ENCODE data around the gene GDF3. TPM values are rescaled to one million over a fixed set of nuclear protein-coding genes. Genes with fewer than 3 reads are reported as not detected.

Gene GDF3
- total RNA-seq, 1 experiment from 2014 or later: not detected

- H3K4me3 ChIP-seq: no peak overlapping the region
- H3F3A ChIP-seq (ENCODE audit: insufficient read depth, low read depth): no peaks in the 10 kb centered on the region
- no peak overlapping the region for H3K4me2 ChIP-seq
- no peaks in the 10 kb centered on the region for H3K9me3 ChIP-seq (ENCODE audit: insufficient read depth, low read depth)
- no peaks in the 10 kb centered on the region for H3K36me3 ChIP-seq (ENCODE audit: low read depth)
- no peaks in the 10 kb centered on the region for H4K20me1 ChIP-seq (ENCODE audit: insufficient read depth)
- H2AFZ ChIP-seq: no peak overlapping the region
- no peaks in the 10 kb centered on the region for H3K79me2 ChIP-seq (ENCODE audit: low read depth)
- CTCF ChIA-PET: no interaction called here
- no peaks in the 10 kb centered on the region for H3K9me2 ChIP-seq (ENCODE audit: insufficient read depth)
- POLR2A ChIA-PET (ENCODE audit: unreplicated experiment): no interaction called here
- intact Hi-C loops (cut with micrococcal nuclease; ENCODE audit: unreplicated experiment): no loop called here
- no peak for DNase-seq
- H3K27ac ChIP-seq: no peak overlapping the region
- no peaks in the 10 kb centered on the region for H3K4me1 ChIP-seq (replicated peaks; ENCODE audit: insufficient read depth)
- TF ChIP-seq CTCF (conservative IDR thresholded peaks at IDR 0.05) (no peak), EZH2 (IDR thresholded peaks at IDR 0.05; ENCODE audit: low read depth) (no peak)
- no peaks in the 10 kb centered on the region for H3K27me3 ChIP-seq (ENCODE audit: insufficient read depth, low read depth)
- BruUV-seq (replicated peaks): no TSS peak
These were observed 33.8 kb downstream of the GDF3 start for GRCh38 chr12:7661741-7662140.

GRCh38 chr12:7656121-7656520, 39.5 kb downstream of the GDF3 start:
- CTCF ChIA-PET: no interaction called here
- Histone ChIP-seq H3K9me3 (ENCODE audit: insufficient read depth, low read depth) (no peaks in the 10 kb centered on the region), H3K36me3 (ENCODE audit: low read depth) (no peaks in the 10 kb centered on the region), H3K4me2 (no peak overlapping the region), H3K9me2 (ENCODE audit: insufficient read depth) (no peaks in the 10 kb centered on the region), H4K20me1 (ENCODE audit: insufficient read depth) (no peaks in the 10 kb centered on the region), H3F3A (ENCODE audit: insufficient read depth, low read depth) (no peaks in the 10 kb centered on the region), H3K27ac (no peak overlapping the region), H2AFZ (no peak overlapping the region), H3K4me1 (replicated peaks; ENCODE audit: insufficient read depth) (no peaks in the 10 kb centered on the region), H3K27me3 (ENCODE audit: insufficient read depth, low read depth) (no peaks in the 10 kb centered on the region), H3K4me3 (no peak overlapping the region), H3K79me2 (ENCODE audit: low read depth) (no peaks in the 10 kb centered on the region)
- POLR2A ChIA-PET (ENCODE audit: unreplicated experiment): interaction anchor here (0.6 kb wide), 1 partner anchor 227 kb away, joined by 3 read pairs; no protein-coding TSS in a partner anchor
- no TSS peak for BruUV-seq (replicated peaks)
- DNase-seq: no peak
- intact Hi-C loops (cut with micrococcal nuclease; ENCODE audit: unreplicated experiment): no loop called here
- TF ChIP-seq CTCF (conservative IDR thresholded peaks at IDR 0.05) (no peak), EZH2 (IDR thresholded peaks at IDR 0.05; ENCODE audit: low read depth) (no peak)

- no peaks in the 10 kb centered on the region for H4K20me1 ChIP-seq (ENCODE audit: insufficient read depth)
- H3K4me3 ChIP-seq: no peak overlapping the region
- no peak for DNase-seq
- no peak overlapping the region for H2AFZ ChIP-seq
- ChIA-PET CTCF (no interaction called here), POLR2A (ENCODE audit: unreplicated experiment) (interaction anchor here (0.7 kb wide), 1 partner anchor 21 kb away, joined by 3 read pairs; no protein-coding TSS in a partner anchor)
- no peaks in the 10 kb centered on the region for H3K27me3 ChIP-seq (ENCODE audit: insufficient read depth, low read depth)
- no peaks in the 10 kb centered on the region for H3K79me2 ChIP-seq (ENCODE audit: low read depth)
- H3K9me3 ChIP-seq (ENCODE audit: insufficient read depth, low read depth): no peaks in the 10 kb centered on the region
- H3K4me1 ChIP-seq (replicated peaks; ENCODE audit: insufficient read depth): no peaks in the 10 kb centered on the region
- no peaks in the 10 kb centered on the region for H3K36me3 ChIP-seq (ENCODE audit: low read depth)
- no TSS peak for BruUV-seq (replicated peaks)
- no peak overlapping the region for H3K27ac ChIP-seq
- no peak overlapping the region for H3K4me2 ChIP-seq
- no peak for TF ChIP-seq CTCF (conservative IDR thresholded peaks at IDR 0.05)
- no peak for TF ChIP-seq EZH2 (IDR thresholded peaks at IDR 0.05; ENCODE audit: low read depth)
- no peaks in the 10 kb centered on the region for H3K9me2 ChIP-seq (ENCODE audit: insufficient read depth)
- intact Hi-C loops (cut with micrococcal nuclease; ENCODE audit: unreplicated experiment): no loop called here
- no peaks in the 10 kb centered on the region for H3F3A ChIP-seq (ENCODE audit: insufficient read depth, low read depth)
These were observed 45.5 kb downstream of the GDF3 start for GRCh38 chr12:7650091-7650490.

Measured in PC-9 (cell line).